ENCODE results near the gene MECP2.
"Not testable (repeated sequence)": the region's sequence is repeated elsewhere in the genome, so short reads cannot be mapped to it uniquely, and the experiment has no call there.

The MECP2 gene

GRCh38 chrX:154014429-154015380 is 82.8 kb downstream of the MECP2 start:
- DNase-seq, result no peak

DNA sequence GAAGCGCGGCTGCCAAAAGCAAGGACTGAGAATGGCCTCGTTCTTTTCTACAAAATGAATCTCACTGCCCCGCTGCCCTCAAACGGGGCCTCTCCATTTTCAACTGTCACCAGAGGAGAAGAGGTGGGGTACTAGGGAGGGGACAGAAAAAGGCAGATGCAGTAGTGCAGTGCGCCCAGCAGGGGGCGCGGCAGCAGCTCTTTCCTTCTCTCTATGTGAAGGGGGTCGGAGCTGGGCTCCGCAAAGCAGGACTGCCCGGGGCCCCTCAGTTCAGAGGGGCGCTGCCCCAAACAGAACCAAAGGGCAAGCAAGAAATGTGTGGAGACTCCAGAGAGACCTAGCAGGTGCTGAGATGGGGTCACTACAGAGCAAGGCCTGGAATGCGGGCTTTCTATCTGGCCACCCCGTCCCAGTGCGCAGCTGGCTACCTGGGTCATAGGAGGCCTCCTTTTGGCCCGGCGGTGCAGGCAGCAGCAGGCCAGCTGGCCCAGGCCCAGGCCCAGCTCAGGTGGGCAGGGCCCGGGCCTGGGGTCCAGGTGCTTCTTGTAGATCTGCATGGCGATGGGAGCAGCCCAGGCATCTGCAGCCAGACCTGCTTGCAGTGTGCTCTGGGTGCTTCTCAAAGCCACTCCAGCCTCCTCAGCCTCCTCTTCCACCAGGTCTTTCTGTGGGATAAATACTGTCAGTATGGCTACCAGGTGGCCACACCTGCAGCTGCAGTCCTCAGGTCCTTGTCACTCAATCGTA is 83.7 kb downstream of the MECP2 start:
- DNase-seq, result peak; percentile 29

DNA sequence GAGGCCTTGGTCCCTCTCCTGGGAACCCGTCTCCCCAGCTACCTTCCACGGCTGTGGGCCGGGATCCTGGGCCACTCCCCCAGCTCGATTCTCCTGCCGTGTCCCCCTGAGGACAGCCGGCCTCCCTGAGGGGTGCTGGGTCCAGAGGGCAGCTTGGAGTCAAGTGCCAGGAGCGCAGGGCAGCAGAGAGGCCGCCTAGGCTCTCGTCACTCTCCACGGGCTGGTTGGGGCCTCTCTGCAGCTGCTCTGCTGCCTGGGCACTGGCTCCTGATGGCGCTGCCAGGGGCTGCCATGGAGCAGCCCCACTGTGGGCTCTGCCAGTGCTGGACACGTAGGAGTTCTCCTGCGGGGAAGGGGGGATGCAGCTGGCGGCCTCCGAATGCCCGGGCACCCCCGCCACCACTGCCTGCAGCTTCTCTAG is 84.5 kb downstream of the MECP2 start:
- no peak for DNase-seq

DNA sequence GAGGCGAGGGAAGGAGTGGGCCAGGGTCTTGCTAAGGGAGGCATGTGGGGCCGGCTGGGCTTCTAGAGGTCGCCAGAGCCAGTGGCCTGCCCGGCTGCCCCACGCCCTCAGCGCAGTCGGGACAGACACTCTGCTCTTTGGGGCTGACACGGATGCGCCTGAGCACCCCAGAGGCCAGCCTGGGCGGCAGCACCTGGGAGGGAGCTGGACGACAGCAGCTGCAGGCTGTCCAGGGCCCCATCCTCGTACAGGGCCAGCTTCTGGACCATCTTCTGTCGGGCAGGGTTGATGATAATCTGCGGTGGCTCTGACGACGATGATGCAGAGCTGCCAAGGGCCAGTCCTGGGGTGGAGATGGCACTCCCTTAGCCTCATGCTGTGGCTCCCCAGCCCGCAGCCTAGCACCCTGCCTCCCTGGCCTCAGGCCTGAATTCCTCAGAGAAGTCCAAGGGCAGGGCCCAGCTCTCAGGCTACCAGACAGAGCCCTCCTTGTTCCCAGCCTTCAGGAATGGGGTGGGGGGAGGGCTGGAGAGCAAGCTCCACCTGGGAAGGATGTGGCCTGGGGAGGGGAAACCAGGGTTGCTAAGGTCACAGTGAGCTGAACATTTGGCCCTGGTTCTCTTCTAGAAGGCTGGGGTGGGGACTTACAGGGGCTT is 85.1 kb downstream of the MECP2 start:
- DNase-seq, result no peak

DNA sequence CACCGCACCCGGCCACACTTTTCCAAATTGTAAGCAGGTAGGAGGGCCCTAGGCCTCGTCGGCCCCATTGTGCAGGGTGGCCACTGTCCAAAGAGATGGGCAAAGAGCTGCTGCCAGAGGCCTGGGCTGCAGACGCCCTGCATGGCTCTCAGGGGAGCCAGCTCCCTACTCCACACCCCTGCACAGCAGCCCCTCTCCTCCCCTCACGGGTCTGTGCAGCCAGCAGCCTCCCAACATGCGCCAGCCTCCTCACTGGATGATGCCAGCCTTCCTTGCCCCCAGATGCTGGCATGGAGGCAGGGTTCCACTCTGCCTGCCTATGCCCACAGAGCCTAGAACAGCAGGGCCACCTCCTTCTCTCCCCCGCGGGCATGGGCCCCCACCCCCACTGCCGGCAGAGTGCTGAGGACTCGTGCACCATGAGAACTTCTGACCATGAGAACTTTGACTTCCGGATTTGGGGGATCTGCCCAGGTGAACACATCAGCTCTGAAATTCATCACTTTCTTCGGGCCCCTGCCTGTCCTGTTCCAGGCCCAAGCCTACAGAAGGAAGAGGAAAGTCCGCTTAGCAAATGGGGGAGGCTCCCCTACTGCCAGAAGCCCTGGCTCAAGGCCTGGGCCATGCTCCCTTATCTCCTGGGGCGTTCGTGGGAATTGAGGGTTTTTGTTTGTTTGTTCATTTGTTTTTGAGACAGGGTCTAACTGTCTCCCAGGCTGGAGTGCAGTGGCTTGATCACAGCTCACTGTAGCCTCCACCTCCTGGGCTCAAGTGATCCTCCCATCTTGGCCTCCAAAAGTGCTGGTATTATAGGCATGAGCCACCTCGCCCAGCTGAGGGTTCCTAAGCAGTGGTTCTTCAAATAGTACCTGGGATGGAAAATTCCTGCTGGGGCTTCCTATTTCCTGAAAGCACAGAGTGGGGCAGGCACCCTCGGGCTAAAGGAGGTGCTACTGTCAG is 85.9 kb downstream of the MECP2 start:
- no peak for DNase-seq

DNA sequence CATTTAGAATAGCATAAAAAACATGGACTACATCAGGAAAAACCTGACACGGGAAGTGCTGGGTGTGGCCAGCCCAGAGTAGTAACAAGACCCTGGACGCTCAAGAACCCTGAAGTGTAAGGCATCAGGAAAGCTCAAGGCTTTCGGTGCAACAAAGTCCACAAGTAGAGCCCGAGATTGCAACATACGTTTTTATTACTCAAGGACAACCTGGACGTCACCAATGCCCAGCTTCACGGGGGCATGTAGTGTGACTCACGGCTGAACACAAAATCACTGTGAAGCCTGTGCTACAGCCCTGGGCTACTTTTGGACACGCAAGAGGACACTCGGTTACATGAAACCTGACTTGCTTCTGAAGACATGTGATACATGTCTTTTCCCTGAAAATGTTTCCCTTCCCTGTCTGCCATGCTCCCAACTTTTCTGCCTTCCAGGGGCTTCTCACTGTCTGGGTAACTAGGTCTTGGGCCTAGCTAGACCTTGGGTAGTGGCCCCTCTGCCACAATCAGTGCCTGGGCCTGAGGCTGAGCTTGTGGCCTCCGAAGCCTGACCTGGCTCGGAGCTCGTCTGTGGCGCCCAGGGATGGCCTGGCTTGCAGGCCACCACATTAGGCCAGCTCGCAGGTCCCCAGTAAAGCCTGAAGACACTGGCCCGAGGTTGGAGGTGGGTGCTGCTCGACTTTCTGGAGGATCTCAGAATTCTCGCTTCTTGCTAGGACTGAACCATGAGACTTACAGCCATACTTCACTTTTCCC is 87.0 kb downstream of the MECP2 start:
- DNase-seq, result no peak

- peak; percentile 9 for DNase-seq
Measured at GRCh38 chrX:154008521-154008920, 89.0 kb downstream of the MECP2 start.

GRCh38 chrX:154006947-154007346 is 90.6 kb downstream of the MECP2 start:
- DNase-seq, result no peak

GRCh38 chrX:154004315-154004714 is 93.2 kb downstream of the MECP2 start:
- no peak for DNase-seq

DNA sequence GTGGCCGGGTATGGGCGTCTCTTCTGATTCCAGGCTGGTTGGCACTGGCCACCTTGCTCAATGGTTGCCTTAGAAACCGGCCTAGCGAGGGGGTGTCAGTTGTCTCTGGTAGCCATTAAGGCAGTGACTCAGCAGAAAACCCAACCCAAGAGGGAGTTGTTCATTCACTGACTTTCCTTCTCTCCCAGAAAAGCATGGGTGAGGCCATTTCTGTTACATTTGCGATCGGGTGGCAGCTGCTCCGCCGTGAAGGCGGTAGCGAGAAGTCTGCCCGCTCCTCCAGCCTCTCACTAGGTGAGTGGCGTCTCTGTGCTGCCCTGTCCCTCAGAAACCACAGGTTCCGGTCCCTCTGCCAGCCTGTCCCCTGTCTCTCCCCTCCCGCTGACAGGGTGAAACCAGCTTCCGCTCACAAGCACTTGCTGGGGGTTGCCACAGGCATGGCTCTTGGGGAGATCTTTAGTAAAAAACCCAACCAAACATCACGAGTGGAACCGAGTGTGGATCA is 95.2 kb downstream of the MECP2 start:
- DNase-seq, result peak; percentile 9

- DNase-seq, result no peak
Measured at GRCh38 chrX:154000051-154000450, 97.5 kb downstream of the MECP2 start.

GRCh38 chrX:153999359-154000037 is 98.0 kb downstream of the MECP2 start:
- DNase-seq, result no peak

DNA sequence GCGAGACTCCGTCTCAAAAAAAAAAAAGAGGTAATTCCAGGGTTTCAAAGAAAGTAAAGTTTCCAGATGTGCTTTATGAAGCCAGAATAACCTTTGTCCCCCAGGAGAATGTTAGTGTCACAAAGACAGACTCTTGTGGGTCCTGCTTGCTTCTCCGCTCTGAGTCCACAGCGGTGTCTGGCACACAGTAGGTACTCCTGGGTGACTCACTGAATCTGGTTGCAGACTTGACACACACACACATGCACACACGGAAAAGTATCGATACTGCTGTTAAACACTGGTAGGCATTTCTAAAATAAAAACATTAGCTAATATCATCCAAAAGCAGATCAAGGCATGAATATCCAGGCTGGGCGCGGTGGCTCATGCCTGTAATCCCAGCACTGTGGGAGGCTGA is 102.0 kb downstream of the MECP2 start:
- DNase-seq, result no peak

DNA sequence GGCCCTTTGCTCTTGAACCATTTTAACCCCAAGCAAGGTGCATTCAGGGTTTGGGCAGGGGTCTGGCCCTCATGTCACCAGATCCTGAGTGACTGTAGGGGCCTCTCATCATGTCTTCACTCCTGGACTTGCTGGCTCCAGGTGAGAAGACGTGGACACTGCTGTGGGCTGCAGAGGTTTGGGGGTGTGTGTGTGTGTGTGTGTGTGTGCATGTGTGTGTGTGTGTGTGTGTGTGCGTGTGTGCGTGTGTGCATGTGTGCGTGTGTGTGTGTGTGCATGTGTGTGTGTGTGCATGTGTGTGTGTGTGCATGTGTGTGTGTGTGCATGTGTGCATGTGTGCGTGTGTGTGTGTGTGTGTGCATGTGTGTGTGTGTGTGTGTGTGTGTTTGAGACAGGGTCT is 103.1 kb downstream of the MECP2 start:
- not testable (repeated sequence) for DNase-seq

DNA sequence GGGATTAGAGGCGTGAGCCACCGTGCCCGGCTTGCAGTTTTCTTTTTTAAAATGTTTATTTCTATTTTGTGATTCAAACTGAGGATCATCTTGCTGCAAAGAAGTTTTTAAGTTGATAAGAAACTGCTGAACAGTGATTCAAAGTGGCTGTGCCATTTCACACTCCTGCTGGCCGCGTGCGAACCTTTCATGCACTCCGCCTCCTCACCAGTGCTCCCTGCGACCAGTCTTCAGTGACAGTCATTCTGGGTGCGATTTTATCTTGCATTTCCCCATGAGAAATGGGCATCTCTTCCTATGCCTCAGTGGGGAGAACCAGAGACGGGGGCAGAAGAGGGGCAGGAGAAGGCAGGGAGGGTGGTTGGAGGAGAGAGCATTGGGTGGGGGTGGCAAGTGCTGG is 103.5 kb downstream of the MECP2 start:
- DNase-seq, result no peak

- DNase-seq, result no peak
Measured at GRCh38 chrX:153993079-153993478, 104.4 kb downstream of the MECP2 start.

- no peak for DNase-seq
Measured at GRCh38 chrX:153992180-153992579, 105.3 kb downstream of the MECP2 start.

- no peak for DNase-seq
Measured at GRCh38 chrX:153991013-153991580, 106.4 kb downstream of the MECP2 start.

- no peak for DNase-seq
Measured at GRCh38 chrX:153989973-153990655, 107.4 kb downstream of the MECP2 start.

- no peak for DNase-seq
Measured at GRCh38 chrX:153988493-153988892, 109.0 kb downstream of the MECP2 start.
